Loucy (cell line): ENCODE results near the gene EIF2S3.

Experiments
- H2AFZ ChIP-seq: fragments of 200-600 bp; sonication (generic); 2 replicates; pipeline ENCODE4 v1.6.0; 2016; ENCODE audit warnings: antibody characterized with exemption, mild to moderate bottlenecking, low read length, moderate library complexity
- H3F3A ChIP-seq: fragments of 200-600 bp; 2 replicates; pipeline ENCODE4 v1.6.0; 2016; ENCODE audit warnings: antibody characterized with exemption, low read depth, mild to moderate bottlenecking
- H3K27me3 ChIP-seq: fragments of 200-600 bp; sonication (generic); 2 replicates; pipeline ENCODE4 v1.6.1; 2014; ENCODE audit warnings: low read length, mild to moderate bottlenecking; ENCODE audit not compliant: insufficient read depth, poor library complexity, severe bottlenecking
- H3K36me3 ChIP-seq: fragments of 200-600 bp; sonication (generic); 2 replicates; pipeline ENCODE4 v1.6.1; 2016; ENCODE audit warnings: low read length; ENCODE audit not compliant: insufficient read depth
- H3K4me1 ChIP-seq: fragments of 200-600 bp; sonication (generic); 2 replicates; pipeline ENCODE4 v1.5.1; 2014; ENCODE audit warnings: low read length, mild to moderate bottlenecking; ENCODE audit not compliant: insufficient read depth, poor library complexity, severe bottlenecking
- H3K4me2 ChIP-seq: fragments of 200-600 bp; sonication (generic); 2 replicates; pipeline ENCODE4 v1.6.0; 2014; ENCODE audit warnings: antibody characterized with exemption, low read length, low read depth, mild to moderate bottlenecking; ENCODE audit not compliant: poor library complexity, severe bottlenecking
- H3K4me3 ChIP-seq: fragments of 200-600 bp; sonication (generic); 2 replicates; pipeline ENCODE4 v1.5.1; 2014; ENCODE audit warnings: low read length, mild to moderate bottlenecking, mixed read lengths; ENCODE audit not compliant: poor library complexity, severe bottlenecking
- H3K79me2 ChIP-seq: fragments of 200-600 bp; sonication (generic); 2 replicates; pipeline ENCODE4 v1.6.1; 2014; ENCODE audit warnings: low read length; ENCODE audit not compliant: insufficient read depth
- H3K9ac ChIP-seq: fragments of 200-600 bp; sonication (generic); 2 replicates; pipeline ENCODE4 v1.6.0; 2014; ENCODE audit warnings: mild to moderate bottlenecking, low read depth, low read length, moderate library complexity; ENCODE audit not compliant: poor library complexity, severe bottlenecking
- H3K9me2 ChIP-seq: fragments of 200-600 bp; sonication (generic); replicated peaks from 2 replicates; pipeline ENCODE4 v1.6.1; 2016; ENCODE audit warnings: low read depth, low read length, mixed read lengths
- H3K9me3 ChIP-seq: fragments of 200-600 bp; sonication (generic); 2 replicates; pipeline ENCODE4 v1.6.1; 2014; ENCODE audit warnings: mild to moderate bottlenecking, antibody characterized with exemption, low read length, low read depth; ENCODE audit not compliant: insufficient read depth
- H4K20me1 ChIP-seq: fragments of 200-600 bp; sonication (generic); 2 replicates; pipeline ENCODE4 v1.6.0; 2014; ENCODE audit warnings: antibody characterized with exemption, low read length, mild to moderate bottlenecking; ENCODE audit not compliant: insufficient read depth, poor library complexity, severe bottlenecking
- EZH2phosphoT487 ChIP-seq: fragments of 200-600 bp; IDR thresholded peaks from 2 replicates; pipeline ENCODE4 v1.6.1; 2018; ENCODE audit warnings: antibody characterized with exemption, mild to moderate bottlenecking, moderate library complexity, borderline replicate concordance
- TF ChIP-seq, protein P1 (sequence below): fragments of 200-600 bp; sonication (generic); conservative IDR thresholded peaks from 2 replicates; pipeline ENCODE4 v1.5.1; 2014; ENCODE audit warnings: mild to moderate bottlenecking, antibody characterized with exemption, low read length

The EIF2S3 gene

DNA sequence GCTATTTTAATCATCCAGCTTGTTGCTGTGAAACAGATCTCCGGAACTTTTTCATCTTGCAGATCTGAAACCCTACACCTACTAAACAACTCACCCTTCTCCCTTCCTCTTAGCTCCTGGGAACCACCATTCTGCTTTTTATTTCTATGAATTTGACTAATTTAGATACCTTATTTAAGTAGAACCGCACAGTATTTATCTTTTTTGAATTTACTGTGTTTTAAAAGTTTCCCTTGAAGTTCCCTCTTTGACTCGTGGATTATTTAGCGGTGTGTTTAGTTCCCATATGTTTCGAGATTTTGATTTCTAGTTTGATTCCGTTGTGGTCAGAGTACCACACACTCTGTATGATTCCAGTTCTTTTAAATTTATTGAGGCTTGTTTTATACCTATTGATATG lies 44.6 kb downstream of the EIF2S3 start:
- no peaks in the 10 kb centered on the region for H3K9me3 ChIP-seq
- H3K36me3 ChIP-seq = no peaks in the 10 kb centered on the region
- no peaks in the 10 kb centered on the region for H3K27me3 ChIP-seq
- H3K4me3 ChIP-seq = no peak overlapping the region
- H3K4me2 ChIP-seq = no peak overlapping the region
- H3K9me2 ChIP-seq = no peaks in the 10 kb centered on the region
- no peak overlapping the region for H3K9ac ChIP-seq
- H4K20me1 ChIP-seq = no peaks in the 10 kb centered on the region
- H3F3A ChIP-seq = no peaks in the 10 kb centered on the region
- H3K4me1 ChIP-seq = no peaks in the 10 kb centered on the region
- no peak overlapping the region for H2AFZ ChIP-seq
- TF ChIP-seq EZH2phosphoT487 = no peak
- TF ChIP-seq, protein P1, sequence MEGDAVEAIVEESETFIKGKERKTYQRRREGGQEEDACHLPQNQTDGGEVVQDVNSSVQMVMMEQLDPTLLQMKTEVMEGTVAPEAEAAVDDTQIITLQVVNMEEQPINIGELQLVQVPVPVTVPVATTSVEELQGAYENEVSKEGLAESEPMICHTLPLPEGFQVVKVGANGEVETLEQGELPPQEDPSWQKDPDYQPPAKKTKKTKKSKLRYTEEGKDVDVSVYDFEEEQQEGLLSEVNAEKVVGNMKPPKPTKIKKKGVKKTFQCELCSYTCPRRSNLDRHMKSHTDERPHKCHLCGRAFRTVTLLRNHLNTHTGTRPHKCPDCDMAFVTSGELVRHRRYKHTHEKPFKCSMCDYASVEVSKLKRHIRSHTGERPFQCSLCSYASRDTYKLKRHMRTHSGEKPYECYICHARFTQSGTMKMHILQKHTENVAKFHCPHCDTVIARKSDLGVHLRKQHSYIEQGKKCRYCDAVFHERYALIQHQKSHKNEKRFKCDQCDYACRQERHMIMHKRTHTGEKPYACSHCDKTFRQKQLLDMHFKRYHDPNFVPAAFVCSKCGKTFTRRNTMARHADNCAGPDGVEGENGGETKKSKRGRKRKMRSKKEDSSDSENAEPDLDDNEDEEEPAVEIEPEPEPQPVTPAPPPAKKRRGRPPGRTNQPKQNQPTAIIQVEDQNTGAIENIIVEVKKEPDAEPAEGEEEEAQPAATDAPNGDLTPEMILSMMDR = no peak
- H3K79me2 ChIP-seq = no peaks in the 10 kb centered on the region

DNA sequence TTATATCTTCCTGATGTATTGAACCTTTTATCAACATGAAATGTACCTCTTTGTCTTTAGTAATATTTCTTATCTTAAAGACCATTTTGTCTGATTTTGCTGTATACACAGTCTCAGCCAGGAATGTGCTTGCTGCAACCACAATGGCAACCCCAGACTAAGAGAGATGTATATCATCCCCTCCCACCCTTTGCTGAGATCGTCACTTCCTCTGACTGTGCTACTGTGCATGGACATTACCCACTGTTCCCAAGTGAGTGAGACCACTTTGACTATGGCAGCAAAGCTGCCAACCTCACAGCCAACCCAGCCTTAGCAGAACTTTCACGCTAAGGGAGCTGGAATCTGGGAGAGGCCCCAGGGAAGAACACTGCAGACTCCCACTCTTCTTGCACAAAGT lies 46.0 kb downstream of the EIF2S3 start:
- Histone ChIP-seq H3K9ac (no peak overlapping the region), H3F3A (no peaks in the 10 kb centered on the region), H3K27me3 (no peaks in the 10 kb centered on the region), H3K4me1 (no peaks in the 10 kb centered on the region), H2AFZ (peak overlapping the region; percentile 73; the same call in 1 of the 2 replicates), H3K9me2 (no peaks in the 10 kb centered on the region), H4K20me1 (no peaks in the 10 kb centered on the region), H3K9me3 (no peaks in the 10 kb centered on the region), H3K4me3 (no peak overlapping the region), H3K36me3 (no peaks in the 10 kb centered on the region), H3K4me2 (peak overlapping the region; percentile 35), H3K79me2 (no peaks in the 10 kb centered on the region)
- TF ChIP-seq, protein P1 = no peak
- TF ChIP-seq EZH2phosphoT487 = no peak

DNA sequence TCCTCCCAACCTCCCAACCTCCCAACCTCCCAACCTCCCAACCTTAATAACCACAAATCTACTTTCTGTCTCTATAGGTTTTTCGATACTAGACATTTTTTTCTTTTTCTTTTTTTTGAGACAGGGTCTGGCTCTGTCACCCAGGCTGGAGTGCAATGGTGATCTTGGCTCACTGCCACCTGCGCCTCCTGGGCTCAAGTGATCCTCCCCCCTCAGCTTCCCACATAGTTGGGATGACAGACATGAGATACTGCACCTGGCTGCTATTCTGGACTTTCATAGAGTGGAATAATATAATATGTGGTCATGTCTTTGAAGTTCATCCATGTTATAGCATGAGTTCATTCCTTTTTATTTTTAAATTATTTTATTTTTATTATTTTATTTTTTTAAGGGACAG lies 55.3 kb downstream of the EIF2S3 start:
- H3K27me3 ChIP-seq = no peaks in the 10 kb centered on the region
- H3F3A ChIP-seq = no peaks in the 10 kb centered on the region
- no peak overlapping the region for H3K9ac ChIP-seq
- H3K4me2 ChIP-seq = no peak overlapping the region
- H2AFZ ChIP-seq = no peak overlapping the region
- TF ChIP-seq, protein P1 = no peak
- no peak for TF ChIP-seq EZH2phosphoT487
- H3K4me3 ChIP-seq = no peak overlapping the region
- no peaks in the 10 kb centered on the region for H3K9me2 ChIP-seq
- no peaks in the 10 kb centered on the region for H4K20me1 ChIP-seq
- H3K79me2 ChIP-seq = no peaks in the 10 kb centered on the region
- H3K4me1 ChIP-seq = no peaks in the 10 kb centered on the region
- H3K36me3 ChIP-seq = no peaks in the 10 kb centered on the region
- H3K9me3 ChIP-seq = no peaks in the 10 kb centered on the region
